ENCODE results near the gene SMNDC1. TPM values are rescaled to one million over a fixed set of nuclear protein-coding genes. Genes with fewer than 3 reads are reported as not detected.
"Not testable (repeated sequence)": the region's sequence is repeated elsewhere in the genome, so short reads cannot be mapped to it uniquely, and the experiment has no call there.

Gene SMNDC1
- total RNA-seq, 1 donor, result 19.8 TPM

GRCh38 chr10:110260746-110261477 is 43.8 kb downstream of the SMNDC1 start:
- Histone ChIP-seq H3K4me3 (ENCODE audit: low read length) (no peak overlapping the region), H3K27me3 (ENCODE audit: insufficient read depth, low read length) (no peaks in the 10 kb centered on the region), H3K9me3 (ENCODE audit: low read depth, low read length) (no peaks in the 10 kb centered on the region), H3K4me1 (ENCODE audit: insufficient read depth, low read length) (no peaks in the 10 kb centered on the region)

- H3K27me3 ChIP-seq (ENCODE audit: insufficient read depth, low read length), result no peaks in the 10 kb centered on the region
Observed at GRCh38 chr10:110259317-110259716, 45.4 kb downstream of the SMNDC1 start.

GRCh38 chr10:110258542-110258941 is 46.2 kb downstream of the SMNDC1 start:
- Histone ChIP-seq H3K4me1 (ENCODE audit: insufficient read depth, low read length) (no peaks in the 10 kb centered on the region), H3K27me3 (ENCODE audit: insufficient read depth, low read length) (no peaks in the 10 kb centered on the region), H3K9me3 (ENCODE audit: low read depth, low read length) (no peaks in the 10 kb centered on the region), H3K4me3 (ENCODE audit: low read length) (no peak overlapping the region)

More at GRCh38 chr10:110259317-110259716, 45.4 kb downstream of the SMNDC1 start:
- Histone ChIP-seq H3K4me3 (ENCODE audit: low read length) (no peak overlapping the region), H3K9me3 (ENCODE audit: low read depth, low read length) (no peaks in the 10 kb centered on the region), H3K4me1 (ENCODE audit: insufficient read depth, low read length) (no peaks in the 10 kb centered on the region)

GRCh38 chr10:110254467-110254866 is 50.3 kb downstream of the SMNDC1 start:
- Histone ChIP-seq H3K27me3 (ENCODE audit: insufficient read depth, low read length) (no peaks in the 10 kb centered on the region), H3K4me3 (ENCODE audit: low read length) (no peak overlapping the region), H3K4me1 (ENCODE audit: insufficient read depth, low read length) (no peaks in the 10 kb centered on the region), H3K9me3 (ENCODE audit: low read depth, low read length) (no peaks in the 10 kb centered on the region)

GRCh38 chr10:110252151-110252550 is 52.6 kb downstream of the SMNDC1 start:
- no peaks in the 10 kb centered on the region for H3K27me3 ChIP-seq (ENCODE audit: insufficient read depth, low read length)
- H3K9me3 ChIP-seq (ENCODE audit: low read depth, low read length), result no peaks in the 10 kb centered on the region
- no peaks in the 10 kb centered on the region for H3K4me1 ChIP-seq (ENCODE audit: insufficient read depth, low read length)
- H3K4me3 ChIP-seq (ENCODE audit: low read length), result no peak overlapping the region

GRCh38 chr10:110251392-110251791 is 53.3 kb downstream of the SMNDC1 start:
- not testable (repeated sequence) for H3K9me3 ChIP-seq (ENCODE audit: low read depth, low read length); H3K4me1 ChIP-seq (ENCODE audit: insufficient read depth, low read length); H3K4me3 ChIP-seq (ENCODE audit: low read length); H3K27me3 ChIP-seq (ENCODE audit: insufficient read depth, low read length)

GRCh38 chr10:110249489-110249888 is 55.2 kb downstream of the SMNDC1 start:
- H3K4me1 ChIP-seq (ENCODE audit: insufficient read depth, low read length); H3K4me3 ChIP-seq (ENCODE audit: low read length); H3K9me3 ChIP-seq (ENCODE audit: low read depth, low read length); H3K27me3 ChIP-seq (ENCODE audit: insufficient read depth, low read length): not testable (repeated sequence)

GRCh38 chr10:110247833-110248232 is 56.9 kb downstream of the SMNDC1 start:
- H3K9me3 ChIP-seq (ENCODE audit: low read depth, low read length); H3K4me1 ChIP-seq (ENCODE audit: insufficient read depth, low read length); H3K4me3 ChIP-seq (ENCODE audit: low read length); H3K27me3 ChIP-seq (ENCODE audit: insufficient read depth, low read length): not testable (repeated sequence)

- Histone ChIP-seq H3K4me1 (ENCODE audit: insufficient read depth, low read length) (no peaks in the 10 kb centered on the region), H3K9me3 (ENCODE audit: low read depth, low read length) (no peaks in the 10 kb centered on the region), H3K4me3 (ENCODE audit: low read length) (no peak overlapping the region), H3K27me3 (ENCODE audit: insufficient read depth, low read length) (no peaks in the 10 kb centered on the region)
Observed at GRCh38 chr10:110244550-110244949, 60.2 kb downstream of the SMNDC1 start.

- no peak overlapping the region for H3K4me3 ChIP-seq (ENCODE audit: low read length)
- peaks cover 4% of the 10 kb centered on the region for H3K4me1 ChIP-seq (ENCODE audit: insufficient read depth, low read length)
- no peaks in the 10 kb centered on the region for H3K9me3 ChIP-seq (ENCODE audit: low read depth, low read length)
- H3K27me3 ChIP-seq (ENCODE audit: insufficient read depth, low read length), result no peaks in the 10 kb centered on the region
Observed at GRCh38 chr10:110242511-110242910, 62.2 kb downstream of the SMNDC1 start.

GRCh38 chr10:110241841-110242240 is 62.9 kb downstream of the SMNDC1 start:
- H3K4me1 ChIP-seq (ENCODE audit: insufficient read depth, low read length), result peaks cover 4% of the 10 kb centered on the region
- H3K27me3 ChIP-seq (ENCODE audit: insufficient read depth, low read length), result no peaks in the 10 kb centered on the region
- H3K9me3 ChIP-seq (ENCODE audit: low read depth, low read length), result no peaks in the 10 kb centered on the region
- no peak overlapping the region for H3K4me3 ChIP-seq (ENCODE audit: low read length)

- H3K4me1 ChIP-seq (ENCODE audit: insufficient read depth, low read length), result peaks cover 4% of the 10 kb centered on the region
- H3K9me3 ChIP-seq (ENCODE audit: low read depth, low read length), result no peaks in the 10 kb centered on the region
- no peak overlapping the region for H3K4me3 ChIP-seq (ENCODE audit: low read length)
- no peaks in the 10 kb centered on the region for H3K27me3 ChIP-seq (ENCODE audit: insufficient read depth, low read length)
Observed at GRCh38 chr10:110241407-110241806, 63.3 kb downstream of the SMNDC1 start.

Other genes with a start within 250 kb of the SMNDC1 start
- 75.7 TPM for gene MXI1, start 97.3 kb downstream of the SMNDC1 start, total RNA-seq
- gene DUSP5, start 193.0 kb upstream of the SMNDC1 start, total RNA-seq, result 64.2 TPM